Pancreas (tissue), 10 donors: ENCODE measurements around the gene SLC19A2. TPM values are rescaled to one million over a fixed set of nuclear protein-coding genes. Genes with fewer than 3 reads are reported as not detected.

Experiments used
- ATAC-seq, 4 donors: fragments of 200-7000 bp; cut with Tn5 transposase; one replicate each; pipeline versions ENCODE4 v1.8.0 to v1.9.1; 2020; ENCODE audit warnings: mild to moderate bottlenecking in 4 of 4, moderate library complexity in 4 of 4
- DNase-seq, 6 donors: peaks; one replicate each; pipeline ENCODE4 v3.0.0-alpha.2; 2020
- FAIRE-seq: peaks from 2 replicates; lab custom pipeline; 2012; peaks lifted over from hg19 to GRCh38; lab: Jason Lieb, UNC
- H3K27ac ChIP-seq, 4 donors: fragments of 200-600 bp; sonication (generic); 1 replicate in 3 of 4; 2 replicates in 1 of 4; pipeline versions ENCODE4 v1.5.0 to v1.8.0; 2020
- H3K27me3 ChIP-seq, 4 donors: fragments of 200-600 bp; one replicate each; pipeline ENCODE4 v1.8.0; 2021
- H3K36me3 ChIP-seq, 3 donors: fragments of 200-600 bp; sonication (generic) in 1 of 3; one replicate each; pipeline versions ENCODE4 v1.5.0 to v1.8.0; 2020 to 2021
- H3K4me1 ChIP-seq, 3 donors: fragments of 200-600 bp; one replicate each; pipeline ENCODE4 v1.8.0; 2021
- H3K4me3 ChIP-seq, 4 donors: fragments of 200-600 bp; sonication (generic) in 2 of 4; one replicate each; pipeline versions ENCODE4 v1.5.0 to v1.8.0; 2020 to 2021
- H3K9me3 ChIP-seq, 4 donors: fragments of 200-600 bp; one replicate each; pipeline ENCODE4 v1.8.0; 2021
- WGBS, 2 donors: extraction: QIAGEN DNeasy Blood & Tissue Kit; methylation state at CpG; one replicate each; pipeline ENCODE4 v1.1.7; 2013; 5-methylcytosine and 5-hydroxymethylcytosine counted together
- intact Hi-C, 3 donors: fragments of 100-400 bp; cut with DNase I; formaldehyde crosslinking; loops; one replicate each; pipeline versions ENCODE4 v1.11.1 to v1.14.2; 2022
- polyA plus RNA-seq, 2 donors: library from polyadenylated mRNA; stranded (reverse); fragments of 200-250 nt; gene quantifications; one replicate each; pipeline ENCODE4 v1.2.3, GENCODE V29; 2013
- total RNA-seq, 6 donors: library from RNA; stranded (reverse); fragmentation: NEBNext Ultra II Directional in 4 of 6; extraction: Animal tissue kit (Norgen Biotek cat#: 25700) in 4 of 6; gene quantifications; one replicate each; pipeline versions ENCODE4 v1.2.1 to v1.2.4, GENCODE V29; 2021 to 2023
- TF ChIP-seq, protein P1 (sequence below), 4 donors: fragments of 200-600 bp; sonication (generic) in 3 of 4; IDR thresholded peaks; one replicate each; pipeline versions ENCODE4 v1.5.0 to v1.8.0; 2021; ENCODE audit warnings: antibody characterized with exemption in 4 of 4
- donor health status: healthy with polysubstance abuse.
- donor health status: DM: no; HTN: no; CAD: no; lungs with moderate emphysema.
- donor health status: DM: no; HTN: no; CAD: no.
- donor health status: control.
- donor health status: control.
- donor health status: Bipolar disorder and iron deficiency.
- donor health status: DM: yes; HTN: yes; CAD: no.
- donor health status: DM: no; HTN: no; CAD: no.
- donor health status: DM: no; HTN: no; CAD: no.
- donor health status: DM: yes; HTN: yes; CAD: no.

Gene SLC19A2
- total and polyA plus RNA-seq, 8 donors = 3.7 to 10.1 (median 8.1) TPM

DNA sequence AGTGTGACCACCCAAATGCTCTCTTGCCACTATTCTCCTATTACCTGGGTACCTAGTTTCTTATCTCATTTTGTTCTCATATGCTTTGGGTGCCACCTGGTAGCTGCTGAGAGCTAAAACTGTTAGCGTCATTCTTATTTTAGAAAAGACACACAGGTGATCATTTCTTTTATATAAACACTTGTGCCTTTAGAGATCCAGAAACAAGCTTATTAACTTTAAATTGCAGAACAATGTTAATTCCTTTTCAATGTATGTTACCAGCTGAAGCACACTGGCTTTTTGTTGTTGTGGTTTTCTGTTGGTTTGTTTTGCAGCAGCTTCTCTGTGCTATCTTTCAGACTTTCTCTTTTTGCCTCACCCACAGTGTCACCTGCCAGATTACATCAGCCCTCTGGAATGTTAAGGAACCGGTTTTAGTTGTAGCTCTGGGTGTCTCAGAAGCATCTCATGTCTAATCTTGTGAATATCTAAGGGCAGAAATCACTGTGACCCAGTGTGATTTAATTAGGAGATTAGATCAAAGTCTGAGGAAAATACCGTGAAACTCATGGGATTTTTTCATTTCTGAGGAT lies 43.4 kb upstream of the SLC19A2 start:
- H3K9me3 ChIP-seq = no peaks in the 10 kb centered on the region
- intact Hi-C loops = no loop called here
- peaks cover 0 to 26% (median 22%) of the 10 kb centered on the region in 3 donors for H3K4me1 ChIP-seq
- no peaks in the 10 kb centered on the region for H3K27me3 ChIP-seq
- WGBS, 2 donors = 18% methylated on average over 3 of the region's 3 CpGs
- FAIRE-seq = peak; percentile 32
- peak; percentile 89 to 92 (median 90) for ATAC-seq
- DNase-seq = peak in 4 of 6 donors; percentile 29 to 74 (median 67)
- H3K36me3 ChIP-seq = no peaks in the 10 kb centered on the region
- peak overlapping the region in 1 of 4 donors; percentile 10 for H3K4me3 ChIP-seq
- peak overlapping the region; percentile 44 to 82 (median 55) for H3K27ac ChIP-seq
- TF ChIP-seq, protein P1, sequence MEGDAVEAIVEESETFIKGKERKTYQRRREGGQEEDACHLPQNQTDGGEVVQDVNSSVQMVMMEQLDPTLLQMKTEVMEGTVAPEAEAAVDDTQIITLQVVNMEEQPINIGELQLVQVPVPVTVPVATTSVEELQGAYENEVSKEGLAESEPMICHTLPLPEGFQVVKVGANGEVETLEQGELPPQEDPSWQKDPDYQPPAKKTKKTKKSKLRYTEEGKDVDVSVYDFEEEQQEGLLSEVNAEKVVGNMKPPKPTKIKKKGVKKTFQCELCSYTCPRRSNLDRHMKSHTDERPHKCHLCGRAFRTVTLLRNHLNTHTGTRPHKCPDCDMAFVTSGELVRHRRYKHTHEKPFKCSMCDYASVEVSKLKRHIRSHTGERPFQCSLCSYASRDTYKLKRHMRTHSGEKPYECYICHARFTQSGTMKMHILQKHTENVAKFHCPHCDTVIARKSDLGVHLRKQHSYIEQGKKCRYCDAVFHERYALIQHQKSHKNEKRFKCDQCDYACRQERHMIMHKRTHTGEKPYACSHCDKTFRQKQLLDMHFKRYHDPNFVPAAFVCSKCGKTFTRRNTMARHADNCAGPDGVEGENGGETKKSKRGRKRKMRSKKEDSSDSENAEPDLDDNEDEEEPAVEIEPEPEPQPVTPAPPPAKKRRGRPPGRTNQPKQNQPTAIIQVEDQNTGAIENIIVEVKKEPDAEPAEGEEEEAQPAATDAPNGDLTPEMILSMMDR (IDR thresholded peaks at IDR 0.05) = no peak

DNA sequence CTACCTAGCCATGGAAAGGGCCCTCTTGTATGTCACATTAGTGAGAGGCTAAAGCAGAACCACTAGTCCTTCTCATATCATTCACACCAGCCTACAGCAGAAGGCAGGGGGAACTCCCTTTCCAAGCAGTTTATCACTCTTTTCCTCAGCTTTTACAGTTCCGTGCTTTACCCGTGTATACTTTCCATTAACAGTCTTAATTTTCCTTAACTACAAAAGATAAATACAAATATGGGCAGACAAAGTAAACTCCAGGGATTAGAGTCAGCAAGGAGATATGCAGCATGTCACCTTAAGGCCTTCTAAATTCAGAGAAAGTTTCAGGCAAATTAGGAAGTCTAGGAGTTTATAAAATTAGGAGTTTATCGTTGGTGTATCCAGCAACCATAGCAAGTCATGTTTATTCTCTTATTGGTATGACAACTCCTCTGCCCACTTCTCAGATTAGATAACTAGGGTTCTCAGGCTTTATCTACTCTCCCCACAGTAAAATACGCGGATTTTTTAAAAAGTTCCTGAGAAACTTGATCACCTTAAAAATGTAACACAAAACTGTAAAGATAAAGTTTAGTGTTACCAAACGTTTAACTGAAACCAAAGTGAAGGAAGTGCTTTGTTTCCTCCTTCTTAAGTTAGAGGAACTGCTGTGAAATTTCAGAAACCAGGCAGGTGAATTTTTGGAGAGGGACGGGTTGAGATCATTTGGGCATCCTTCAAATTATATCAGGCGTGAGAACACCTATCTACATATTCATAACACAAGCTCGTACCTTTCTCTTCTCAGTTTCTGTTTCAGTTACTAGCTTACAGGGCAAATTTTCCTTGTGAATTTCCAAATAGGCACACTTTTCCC lies 42.7 kb upstream of the SLC19A2 start:
- H3K27ac ChIP-seq = peak overlapping the region; percentile 44 to 82 (median 55)
- peak; percentile 34 to 51 (median 49) for ATAC-seq
- no peaks in the 10 kb centered on the region for H3K9me3 ChIP-seq
- no peaks in the 10 kb centered on the region for H3K27me3 ChIP-seq
- no peaks in the 10 kb centered on the region for H3K36me3 ChIP-seq
- WGBS, 2 donors = 19 to 23% methylated on average over 9 of the region's 9 CpGs
- peaks cover 0 to 26% (median 22%) of the 10 kb centered on the region in 3 donors for H3K4me1 ChIP-seq
- DNase-seq = no peak
- peak overlapping the region in 1 of 4 donors; percentile 10 for H3K4me3 ChIP-seq
- TF ChIP-seq, protein P1 (IDR thresholded peaks at IDR 0.05) = no peak
- intact Hi-C loops = no loop called here
- FAIRE-seq = no peak

DNA sequence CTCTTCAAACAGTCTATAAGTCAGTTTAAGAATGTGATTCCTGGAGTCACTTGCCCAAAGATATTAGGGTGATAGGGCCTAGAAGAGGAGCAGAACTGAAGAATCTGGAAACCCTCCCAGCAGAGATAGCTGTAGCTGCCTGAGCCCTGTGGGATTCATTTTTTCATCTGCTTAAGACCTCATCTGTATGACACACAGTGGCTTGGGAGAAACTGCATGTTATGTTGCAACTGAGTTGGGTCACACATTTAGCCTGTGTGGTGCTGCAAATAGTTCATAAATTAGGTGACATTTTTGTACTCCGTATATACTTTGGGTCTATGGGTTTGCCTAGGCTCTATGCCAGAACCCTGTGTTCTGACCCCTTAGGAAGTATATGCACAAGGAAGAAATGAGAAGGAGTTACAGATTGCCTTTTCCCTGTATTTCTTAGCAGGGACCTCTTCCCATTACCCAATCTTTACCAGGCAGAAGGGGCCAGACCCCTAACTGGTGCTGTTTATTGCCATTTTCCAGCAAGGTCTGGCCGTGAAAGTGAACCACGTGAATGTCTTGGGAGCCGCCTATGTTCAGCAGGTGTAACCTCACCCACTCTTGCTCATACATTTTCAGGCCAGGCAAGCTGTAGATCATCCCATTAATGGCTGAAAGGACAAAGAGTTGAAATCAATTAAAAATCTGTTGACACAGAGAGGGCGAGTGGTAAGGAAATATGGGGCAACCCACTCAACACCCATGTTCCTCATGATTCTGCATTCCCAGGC lies 41.9 kb upstream of the SLC19A2 start:
- WGBS, 2 donors = 82 to 83% methylated on average over 5 of the region's 5 CpGs
- ATAC-seq (peak in 2 of 4 donors; percentile 34 to 48), DNase-seq (no peak), FAIRE-seq (no peak)
- Histone ChIP-seq H3K4me1 (peaks cover 0 to 26% (median 22%) of the 10 kb centered on the region in 3 donors), H3K27ac (peak overlapping the region in 3 of 4 donors; percentile 44 to 82 (median 66)), H3K9me3 (no peaks in the 10 kb centered on the region), H3K27me3 (no peaks in the 10 kb centered on the region), H3K4me3 (no peak overlapping the region), H3K36me3 (no peaks in the 10 kb centered on the region)
- intact Hi-C loops = no loop called here
- TF ChIP-seq, protein P1 (IDR thresholded peaks at IDR 0.05) = no peak

DNA sequence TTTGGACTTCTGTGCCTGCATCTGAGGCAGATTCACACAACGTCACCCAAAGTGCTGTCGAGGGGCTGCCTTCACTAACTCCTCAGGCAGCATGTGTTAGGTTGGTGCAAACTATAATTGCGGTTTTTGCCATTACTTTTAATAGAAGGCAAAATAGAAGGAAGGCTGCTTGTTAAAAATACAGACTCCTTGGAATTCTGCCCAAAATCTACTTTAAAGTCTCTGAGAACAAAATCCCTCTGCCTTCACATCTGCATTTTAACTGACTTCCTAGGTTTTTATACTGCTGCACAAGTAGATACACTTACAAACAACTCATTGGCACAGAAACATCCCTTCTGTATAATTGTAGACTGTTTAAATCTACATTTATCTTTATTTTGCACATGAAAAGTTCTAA lies 41.3 kb upstream of the SLC19A2 start:
- Histone ChIP-seq H3K36me3 (no peaks in the 10 kb centered on the region), H3K9me3 (no peaks in the 10 kb centered on the region), H3K27me3 (no peaks in the 10 kb centered on the region), H3K27ac (peak overlapping the region in 2 of 4 donors; percentile 1 to 82), H3K4me1 (peaks cover 0 to 26% (median 22%) of the 10 kb centered on the region in 3 donors), H3K4me3 (no peak overlapping the region)
- no peak for FAIRE-seq
- ATAC-seq = no peak
- TF ChIP-seq, protein P1 (IDR thresholded peaks at IDR 0.05) = no peak
- 66 to 79% methylated on average over 3 of the region's 3 CpGs for WGBS, 2 donors
- no peak for DNase-seq
- intact Hi-C loops = no loop called here
